CD1c-positive myeloid dendritic cell (primary cell): Measurements from ENCODE around the gene DPP10.

Source experiments
- DNase-seq: peaks from one replicate; pipeline ENCODE4 v3.0.0-alpha.2; 2016; ENCODE audit errors: extremely low spot score

The DPP10 gene

DNA sequence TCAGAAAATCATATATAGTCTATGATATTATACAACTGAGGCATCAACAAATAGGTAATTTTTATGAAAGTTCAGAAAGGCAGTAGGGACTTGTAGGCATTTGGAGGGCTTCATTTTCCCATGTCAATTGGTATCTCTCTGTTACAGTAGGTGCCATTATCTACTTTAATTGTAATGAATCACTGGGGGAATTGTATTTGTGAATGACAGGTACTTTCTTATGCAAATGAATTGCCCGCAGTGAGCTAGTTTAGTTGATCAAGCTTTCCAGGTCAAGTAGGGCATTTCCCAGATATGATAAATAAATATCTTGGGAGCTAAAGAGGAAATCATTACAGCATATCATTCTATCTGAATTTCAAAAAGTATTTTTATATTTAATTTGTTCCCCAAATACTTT is 1116.3 kb downstream of the DPP10 start:
- DNase-seq, result no peak

DNA sequence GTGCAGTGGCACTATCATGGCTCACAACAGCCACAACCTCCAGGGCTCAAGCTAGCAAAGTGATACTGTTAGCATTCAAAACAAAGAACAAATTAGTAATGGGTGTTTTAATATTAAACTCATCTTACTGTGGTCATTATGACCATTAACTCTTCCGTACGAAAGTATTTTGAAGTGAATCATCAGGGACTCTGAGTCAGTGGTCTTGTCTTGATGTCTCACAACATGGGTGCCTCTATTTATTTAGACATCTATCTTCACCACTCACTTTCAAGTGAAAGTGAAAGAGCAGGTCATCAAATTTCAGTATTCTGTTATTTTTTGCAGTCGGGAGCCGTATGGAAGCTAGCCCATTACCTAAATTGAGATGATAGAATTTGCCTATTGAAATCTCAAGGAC is 1118.2 kb downstream of the DPP10 start:
- no peak for DNase-seq

DNA sequence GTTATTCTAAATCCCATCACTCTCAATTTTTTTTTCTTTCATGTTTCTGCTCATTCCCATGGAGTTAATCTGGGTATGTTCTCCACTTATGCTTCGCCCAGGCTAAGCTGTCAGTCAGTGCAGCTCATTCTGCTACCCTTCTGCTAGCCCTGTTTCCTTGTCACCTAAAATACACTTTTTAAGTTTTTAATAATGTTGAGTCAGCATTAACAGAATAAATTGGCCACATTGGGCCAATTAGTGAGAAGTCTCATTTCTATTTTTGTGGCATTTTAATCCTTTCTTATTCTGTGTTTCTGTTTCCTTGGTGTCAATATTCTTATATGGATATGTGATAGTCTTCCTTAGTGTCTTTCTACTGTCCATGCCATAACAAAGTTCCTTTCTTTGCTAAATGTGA is 1126.2 kb downstream of the DPP10 start:
- no peak for DNase-seq

DNA sequence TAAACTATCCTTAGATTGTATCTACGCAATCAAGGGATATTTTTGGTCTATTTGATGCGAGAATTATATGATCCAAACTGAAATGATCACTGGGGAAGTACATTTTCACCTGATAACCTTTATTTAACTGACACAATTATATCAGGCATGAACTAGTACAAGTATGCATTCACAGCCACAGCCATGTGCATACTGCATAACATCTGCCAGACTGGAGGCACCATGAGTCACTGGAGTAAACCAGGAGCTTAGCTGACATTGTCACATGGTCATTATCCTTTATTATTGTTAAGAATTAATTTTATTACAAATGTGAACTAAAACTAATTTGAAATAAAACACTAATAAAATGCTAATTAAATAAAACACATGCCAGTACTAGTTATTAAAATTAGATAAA is 1127.1 kb downstream of the DPP10 start:
- DNase-seq, result no peak

DNA sequence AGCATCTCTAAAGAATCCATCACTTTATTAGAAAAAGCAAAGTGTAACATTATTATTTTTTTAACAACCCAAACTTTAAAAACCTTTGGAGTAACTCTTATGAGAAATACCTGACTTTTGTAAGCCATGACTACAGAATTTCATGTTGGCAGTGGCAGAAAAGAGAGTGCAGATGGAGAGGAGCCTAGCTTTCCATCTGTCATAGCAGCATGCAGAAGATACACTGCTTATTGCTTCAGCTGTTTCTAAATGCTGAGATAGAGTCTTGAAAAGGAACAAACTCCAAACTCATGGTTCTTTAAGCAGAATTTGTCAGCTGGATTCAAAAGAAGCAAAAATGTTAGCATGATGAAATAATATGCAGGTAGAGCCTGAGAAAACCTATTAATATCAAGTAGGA is 1130.3 kb downstream of the DPP10 start:
- DNase-seq, result no peak

DNA sequence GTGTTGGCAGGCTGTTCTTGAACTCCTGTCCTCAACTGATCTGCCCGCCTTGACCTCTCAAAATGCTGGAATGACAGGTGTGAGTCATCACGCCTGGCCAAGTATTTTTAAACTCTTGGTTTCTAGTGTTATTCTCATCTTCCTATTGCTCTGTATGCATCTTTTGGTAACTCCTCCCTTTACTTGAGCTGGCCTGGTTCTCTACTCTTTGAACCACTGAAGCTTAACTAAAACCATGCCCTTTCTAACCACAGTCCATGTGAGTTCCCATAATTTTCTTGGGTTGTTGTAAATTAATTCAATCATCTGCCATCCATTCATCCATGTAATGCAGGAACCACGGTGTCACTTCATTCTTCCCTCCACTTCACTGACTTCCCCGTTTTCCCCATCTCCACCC is 1131.3 kb downstream of the DPP10 start:
- DNase-seq, result no peak

DNA sequence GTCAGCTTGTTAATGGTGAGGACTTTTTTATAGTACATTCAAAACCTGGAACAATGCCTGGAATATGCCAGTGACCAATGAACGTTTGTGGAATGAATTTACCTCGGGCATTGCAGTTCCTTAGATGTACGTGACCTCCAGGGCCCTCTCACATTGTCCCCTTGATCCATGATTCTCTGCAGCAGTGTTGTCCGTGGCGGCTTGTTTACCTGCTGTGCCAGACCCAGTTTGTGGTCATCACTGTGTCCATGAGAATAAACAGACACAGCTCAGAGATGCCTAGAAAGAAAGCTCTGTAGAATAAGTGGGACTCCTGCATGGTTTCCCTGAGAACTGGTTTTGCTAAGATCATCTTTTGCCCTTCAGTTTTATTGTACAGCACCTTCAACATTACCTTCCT is 1132.2 kb downstream of the DPP10 start:
- no peak for DNase-seq

DNA sequence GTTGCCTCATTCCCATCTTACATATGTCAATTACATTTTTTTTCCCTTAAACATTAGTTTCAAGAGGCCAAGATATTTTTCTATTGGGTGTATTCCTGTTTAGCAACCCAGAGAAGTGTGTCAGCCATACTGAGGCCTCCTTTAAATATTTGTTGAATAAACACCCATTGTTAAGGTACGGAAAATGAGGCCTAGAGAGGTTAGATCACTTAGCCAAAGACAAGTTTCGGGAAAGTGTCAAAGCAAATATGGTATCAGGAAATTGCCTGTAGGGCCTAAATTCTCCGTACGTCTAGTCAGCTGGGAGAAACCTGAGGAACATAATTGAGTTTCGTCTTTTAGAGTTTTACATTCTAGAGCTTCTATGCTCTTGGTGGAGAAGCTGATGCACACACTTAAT is 1138.3 kb downstream of the DPP10 start:
- no peak for DNase-seq

DNA sequence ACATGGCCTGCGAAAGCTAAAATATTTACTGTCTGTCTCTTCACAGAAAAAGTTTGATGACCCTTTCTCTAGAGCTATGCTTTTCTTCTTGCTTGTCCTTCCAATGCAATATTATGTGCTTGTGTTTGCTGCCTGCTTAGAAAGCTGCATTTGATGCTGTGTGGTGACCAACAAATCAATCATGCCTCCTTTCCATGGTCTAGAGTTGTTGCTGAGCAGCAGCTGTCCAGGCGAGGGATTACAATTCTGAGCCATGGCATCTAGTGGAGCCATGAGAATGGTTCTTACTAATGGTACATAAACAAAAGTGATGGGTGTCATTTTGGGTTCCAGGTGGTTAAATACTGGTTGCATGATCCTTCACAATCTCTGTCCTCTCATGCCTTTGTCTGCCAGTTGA is 1142.1 kb downstream of the DPP10 start:
- DNase-seq, result no peak

DNA sequence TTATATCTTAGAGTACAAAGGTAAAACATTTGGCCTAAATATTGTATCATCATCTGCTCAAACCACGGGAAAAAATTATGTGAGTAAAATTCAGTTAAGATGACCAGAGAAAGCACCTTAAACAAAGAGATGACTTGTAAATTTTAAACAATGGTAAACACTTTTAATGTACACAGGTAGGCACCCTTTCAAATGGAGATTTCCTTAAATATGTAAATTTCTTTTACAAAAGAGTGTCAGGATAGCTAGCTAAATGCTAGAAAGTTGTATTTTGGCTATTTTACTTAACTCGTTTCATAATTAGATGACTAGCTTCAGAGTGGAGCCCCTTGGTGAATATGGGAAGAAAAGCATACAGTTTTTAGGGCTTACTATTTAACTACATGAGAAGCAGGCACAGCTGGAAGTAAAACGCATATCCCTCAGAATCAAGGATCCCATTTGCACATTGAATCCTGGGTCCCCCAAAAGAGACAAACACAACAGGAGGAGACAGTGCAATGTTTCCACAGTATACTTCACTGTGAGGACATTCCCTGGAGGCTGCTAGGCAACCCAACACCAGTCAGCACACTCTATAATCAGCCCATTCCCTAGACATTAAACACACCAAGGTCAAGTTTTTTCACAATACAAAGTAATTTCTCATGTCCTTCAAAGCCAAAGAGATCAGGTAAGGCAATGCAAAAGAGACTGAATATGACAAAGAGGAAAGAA is 1154.4 kb downstream of the DPP10 start:
- no peak for DNase-seq

DNA sequence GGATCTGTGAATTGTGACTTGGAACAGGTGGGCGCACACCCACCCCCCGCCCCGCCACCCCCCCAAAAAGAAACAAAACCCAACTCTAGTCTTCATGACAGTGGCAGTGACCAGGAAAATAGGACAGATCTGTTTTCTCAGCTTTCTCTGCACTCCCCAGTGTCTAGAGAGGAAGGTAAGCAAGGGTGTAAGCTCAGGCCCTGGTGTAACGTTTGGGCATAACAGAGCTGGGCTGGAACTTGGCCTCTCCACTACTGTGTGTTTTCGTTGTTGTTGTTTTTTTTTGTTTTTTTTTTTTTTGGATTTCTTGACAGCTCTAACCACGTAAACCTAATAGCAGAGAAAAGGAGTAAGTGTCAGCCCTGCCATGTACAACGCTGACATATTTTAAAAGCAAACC is 1160.8 kb downstream of the DPP10 start:
- DNase-seq, result no peak

DNA sequence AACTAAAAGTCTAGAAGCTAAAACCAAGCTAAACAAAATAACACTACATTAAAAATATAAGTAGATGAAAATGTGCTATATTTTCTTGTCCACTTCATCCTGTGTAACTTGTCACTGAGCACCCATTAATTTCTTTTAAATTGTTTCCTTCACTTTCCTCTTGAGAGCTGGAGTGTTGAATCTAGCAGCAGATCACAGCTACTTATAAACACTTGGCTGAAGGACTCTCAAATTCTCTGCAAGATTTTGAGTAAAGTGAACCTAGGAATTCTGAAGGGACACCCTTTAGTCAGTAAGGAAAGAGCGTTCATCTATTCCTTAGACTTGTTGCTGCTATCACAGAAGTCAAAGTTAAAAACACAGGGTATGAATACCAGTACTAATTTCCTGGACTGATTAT is 1163.9 kb downstream of the DPP10 start:
- no peak for DNase-seq

DNA sequence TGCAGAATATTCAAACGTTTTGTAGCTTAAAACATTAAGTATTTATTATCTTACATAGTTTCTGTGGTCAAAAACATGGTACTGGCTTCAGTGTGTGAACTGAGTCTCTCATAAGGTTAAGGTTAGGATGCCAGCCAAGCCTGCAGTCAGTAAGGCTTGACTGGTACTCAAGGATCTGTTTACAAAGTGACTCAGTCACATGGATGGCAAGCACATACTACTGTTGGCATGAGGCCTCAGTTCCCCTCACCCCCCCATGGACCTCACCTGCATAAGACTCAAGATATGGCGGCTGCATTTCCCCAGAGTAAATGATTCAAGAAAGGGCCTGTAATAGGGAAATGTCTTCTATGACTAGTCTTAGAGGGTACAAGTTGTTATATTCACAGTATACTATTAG is 1167.5 kb downstream of the DPP10 start:
- no peak for DNase-seq

DNA sequence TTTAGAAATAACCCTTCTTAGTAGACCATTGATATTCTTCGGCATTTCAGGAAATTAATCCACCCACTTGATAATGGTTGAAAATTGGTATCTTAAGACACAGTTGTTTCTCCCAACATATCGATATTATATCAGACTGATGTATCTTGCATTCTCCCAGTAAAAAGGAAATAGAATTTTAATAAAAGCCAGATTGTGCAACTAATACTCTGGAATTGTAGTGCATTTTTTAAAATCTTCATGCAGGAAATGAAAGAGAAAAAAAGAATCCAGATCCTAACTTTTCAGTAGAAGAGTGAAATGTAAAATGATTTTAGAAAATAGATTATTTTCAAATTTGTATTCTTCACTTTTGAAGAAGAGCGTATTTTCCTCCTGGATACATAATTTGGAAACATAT is 1168.4 kb downstream of the DPP10 start:
- DNase-seq, result no peak

DNA sequence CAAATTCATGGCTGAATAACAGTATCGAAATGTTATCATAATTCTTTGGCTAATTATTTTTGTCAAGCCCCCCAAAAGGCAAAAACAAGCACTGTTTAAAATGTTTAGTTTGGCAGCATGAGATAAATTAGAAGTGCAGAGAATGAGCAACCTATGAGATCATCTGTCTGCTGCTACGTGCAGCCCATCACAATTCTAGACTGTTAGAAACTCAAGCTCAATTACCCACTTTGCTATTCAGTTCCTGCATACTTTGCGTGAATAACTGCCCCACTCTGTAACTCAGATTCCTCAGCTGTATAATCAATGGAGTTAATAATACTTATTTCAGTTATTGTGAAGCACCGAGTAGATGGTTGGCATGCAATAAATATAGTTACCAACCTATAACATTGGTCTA is 1181.9 kb downstream of the DPP10 start:
- DNase-seq, result no peak

DNA sequence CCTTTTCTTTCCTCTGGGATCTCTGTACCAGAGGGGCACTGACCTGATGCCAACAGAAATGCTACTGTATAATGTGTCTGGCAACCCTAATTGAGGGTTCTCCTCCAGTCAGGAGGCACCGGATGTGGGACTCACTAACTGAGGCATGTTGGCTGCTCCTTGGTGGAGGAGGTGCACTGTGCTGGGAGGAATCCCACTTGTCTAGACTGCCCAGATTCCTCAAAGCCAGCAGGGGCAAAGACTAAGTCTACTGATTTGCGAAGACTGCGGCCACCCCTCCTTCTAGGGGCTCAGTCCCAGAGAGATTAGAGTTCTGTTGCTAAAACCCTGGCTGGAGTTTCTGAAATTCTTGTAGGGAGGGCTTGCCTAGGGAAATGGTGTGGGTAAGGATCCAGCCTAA is 1192.1 kb downstream of the DPP10 start:
- DNase-seq, result no peak

DNA sequence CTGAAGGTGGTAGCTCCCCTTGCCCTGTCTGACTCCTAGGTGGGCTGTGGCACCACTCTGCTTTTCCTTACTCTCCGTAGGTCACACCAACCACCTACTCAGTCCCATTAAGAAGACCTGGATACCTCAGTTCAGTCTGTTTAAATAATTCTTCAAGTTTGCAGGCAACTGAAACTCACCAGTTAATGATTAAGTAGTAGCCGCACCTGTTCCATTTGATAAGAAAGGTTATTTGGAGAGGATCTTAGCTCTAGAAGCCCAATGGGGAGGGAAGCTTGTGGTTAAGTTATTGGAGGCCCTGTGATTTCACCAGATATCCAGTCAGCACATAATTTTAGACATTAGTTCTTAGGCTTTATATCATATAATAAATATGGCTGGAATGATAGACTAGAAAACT is 1193.0 kb downstream of the DPP10 start:
- DNase-seq, result no peak

DNA sequence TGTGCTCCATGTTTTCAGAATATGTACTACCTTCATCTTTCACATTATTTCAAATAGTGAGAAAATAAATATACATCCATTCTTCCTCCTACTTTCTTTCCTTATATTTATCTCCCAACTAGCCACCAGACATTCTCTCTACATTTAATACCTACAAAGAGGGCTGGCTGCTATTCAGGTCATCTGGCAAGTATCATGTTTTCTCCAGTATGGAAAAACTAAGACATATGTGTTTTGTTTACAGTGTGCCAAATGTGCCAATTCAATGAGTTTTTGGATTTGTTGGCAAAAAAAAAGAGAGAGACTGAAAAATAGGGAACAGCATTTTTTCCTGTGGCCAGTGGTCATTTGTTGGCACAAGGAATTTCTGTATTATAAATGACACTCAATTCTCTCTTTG is 1207.3 kb downstream of the DPP10 start:
- no peak for DNase-seq

DNA sequence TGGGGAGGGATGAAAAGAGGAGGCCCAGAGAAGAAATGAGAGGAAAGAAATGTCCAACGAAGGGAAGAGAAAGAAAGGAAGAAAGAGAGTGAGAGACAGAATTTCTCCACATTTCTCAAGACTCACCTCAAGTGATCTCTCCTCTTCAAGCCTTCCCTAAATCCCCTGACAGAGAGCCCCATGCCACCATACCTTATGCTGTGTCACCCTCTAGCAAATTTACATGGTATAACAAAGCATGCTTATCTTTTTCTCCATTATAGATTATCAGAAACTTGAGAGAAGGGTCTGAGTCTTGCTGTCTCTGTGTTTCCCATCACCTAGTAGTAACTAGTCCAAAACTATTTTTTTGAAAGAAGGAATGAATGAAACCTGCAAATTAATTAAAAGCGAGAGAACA is 1208.4 kb downstream of the DPP10 start:
- no peak for DNase-seq

DNA sequence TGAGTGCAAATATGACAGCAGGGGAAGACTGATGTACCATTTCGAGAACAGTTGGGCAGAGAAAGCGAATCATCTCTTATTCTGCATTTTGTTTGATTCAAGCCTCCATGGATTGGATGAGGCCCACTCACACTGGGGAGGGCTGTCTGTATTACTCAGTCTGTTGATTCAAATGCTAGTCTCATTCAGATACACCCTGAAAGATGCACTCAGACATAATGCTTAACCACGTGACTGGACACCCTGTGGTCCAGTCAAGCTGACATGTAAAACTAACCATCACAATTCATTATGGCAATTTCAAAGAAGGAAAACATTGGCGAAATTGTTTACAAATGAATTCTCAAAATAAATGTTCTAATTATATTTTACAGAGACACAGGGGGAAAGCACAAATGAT is 1210.2 kb downstream of the DPP10 start:
- no peak for DNase-seq

DNA sequence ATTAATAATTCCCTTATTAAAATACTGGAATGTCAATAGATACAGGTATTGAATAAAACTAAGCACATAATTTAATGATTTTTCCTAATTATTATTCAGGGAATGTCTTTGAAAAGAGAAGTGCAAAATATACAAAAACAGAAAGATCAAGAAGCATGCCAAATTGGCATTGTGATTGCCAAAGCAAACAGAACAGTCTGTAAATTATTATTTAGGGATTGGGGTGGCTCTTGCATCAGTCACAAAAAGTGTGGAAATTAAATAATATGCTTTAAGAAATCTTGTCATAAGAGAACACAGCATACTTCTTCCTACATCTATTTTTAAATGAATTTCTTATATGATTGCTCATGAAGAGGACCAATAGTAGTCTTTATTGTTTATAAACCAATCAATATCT is 1211.9 kb downstream of the DPP10 start:
- DNase-seq, result no peak

DNA sequence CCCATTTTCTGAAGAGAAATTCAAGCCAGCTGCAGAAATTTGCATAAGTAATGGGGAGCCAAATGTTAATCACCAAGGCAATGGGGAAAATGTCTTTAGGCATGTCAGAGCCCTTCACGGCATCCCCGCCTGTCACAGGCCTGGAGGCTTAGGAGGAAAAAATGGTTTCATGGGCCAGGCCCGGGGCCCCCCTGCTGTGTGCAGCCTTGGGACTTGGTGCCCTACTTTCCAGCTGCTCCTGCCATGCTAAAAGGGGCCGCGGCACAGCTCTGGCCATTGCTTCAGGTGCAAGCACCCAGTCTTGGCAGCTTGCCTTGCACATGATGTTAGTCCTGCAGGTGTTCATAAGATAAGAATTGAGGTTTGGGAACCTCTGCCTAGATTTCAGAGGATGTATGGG is 1235.7 kb downstream of the DPP10 start:
- DNase-seq, result no peak

DNA sequence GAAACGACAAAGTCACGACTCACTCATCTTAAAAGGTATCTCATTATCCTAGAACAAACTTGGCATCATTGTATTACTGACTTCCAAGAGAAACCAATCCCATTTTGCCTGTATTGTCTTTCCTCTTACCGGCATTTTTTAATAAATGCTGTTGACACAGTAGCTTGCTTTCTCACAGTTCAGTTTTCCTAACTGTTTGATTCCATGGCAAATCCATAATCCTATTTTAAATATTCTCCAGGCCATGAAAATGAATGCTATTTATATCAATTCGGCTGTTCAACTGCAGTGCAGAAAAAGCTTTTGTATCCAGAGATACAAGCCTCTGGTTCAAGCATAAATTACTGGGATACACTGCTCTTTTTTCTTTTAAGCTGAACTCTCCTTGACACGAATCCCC is 1241.9 kb downstream of the DPP10 start:
- no peak for DNase-seq

DNA sequence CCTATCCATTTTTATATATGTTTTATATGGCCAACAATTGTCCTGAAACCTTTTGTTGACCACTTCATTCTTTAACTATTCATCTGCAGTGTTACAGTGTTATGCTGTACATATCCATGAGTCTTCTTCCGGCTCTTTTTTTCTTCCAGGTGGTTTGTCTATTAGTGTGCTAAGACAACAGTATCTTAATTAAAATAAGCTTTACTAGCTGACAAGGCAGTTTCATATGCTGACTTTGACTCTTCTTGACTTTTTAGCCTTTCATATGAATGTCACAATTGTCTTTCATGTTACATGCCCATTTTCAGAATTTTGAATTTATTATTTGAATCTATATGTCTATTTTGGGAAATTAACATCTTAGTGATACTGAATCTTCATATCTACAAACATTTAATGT is 1249.0 kb downstream of the DPP10 start:
- no peak for DNase-seq

DNA sequence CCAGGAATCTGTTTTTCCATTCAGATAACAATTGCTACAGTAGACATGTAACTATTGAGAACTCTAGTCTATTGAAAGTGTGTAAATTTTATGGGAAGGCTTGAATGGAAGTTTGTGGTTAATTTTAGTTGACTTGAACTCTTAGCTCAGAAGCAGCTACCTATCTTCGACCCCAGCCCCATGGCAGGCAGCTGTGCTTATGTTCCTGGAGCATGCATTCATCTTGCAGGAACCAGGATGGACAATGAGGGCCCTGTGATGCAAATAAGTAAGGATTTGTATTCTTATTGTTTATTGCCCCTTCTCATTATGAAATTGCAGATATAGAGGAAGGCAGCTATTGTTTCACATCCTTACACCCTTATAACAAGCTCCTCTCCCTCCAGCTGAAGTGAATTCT is 1252.2 kb downstream of the DPP10 start:
- no peak for DNase-seq
